Occipital lobe (tissue), 2 donors: ENCODE data around the gene PPM1H. TPM values are rescaled to one million over a fixed set of nuclear protein-coding genes. Genes with fewer than 3 reads are reported as not detected.
"Not testable (repeated sequence)": the region's sequence is repeated elsewhere in the genome, so short reads cannot be mapped to it uniquely, and the experiment has no call there.

Experiments used
- DNase-seq: peaks from one replicate; lab custom pipeline; 2025; lab: John Stamatoyannopoulos, UW
- total RNA-seq: library from RNA; depleted of rRNA; stranded (reverse); fragments of >200 nt; gene quantifications from one replicate; pipeline ENCODE4 v1.2.3, GENCODE V29; 2014

Gene PPM1H, protein sequence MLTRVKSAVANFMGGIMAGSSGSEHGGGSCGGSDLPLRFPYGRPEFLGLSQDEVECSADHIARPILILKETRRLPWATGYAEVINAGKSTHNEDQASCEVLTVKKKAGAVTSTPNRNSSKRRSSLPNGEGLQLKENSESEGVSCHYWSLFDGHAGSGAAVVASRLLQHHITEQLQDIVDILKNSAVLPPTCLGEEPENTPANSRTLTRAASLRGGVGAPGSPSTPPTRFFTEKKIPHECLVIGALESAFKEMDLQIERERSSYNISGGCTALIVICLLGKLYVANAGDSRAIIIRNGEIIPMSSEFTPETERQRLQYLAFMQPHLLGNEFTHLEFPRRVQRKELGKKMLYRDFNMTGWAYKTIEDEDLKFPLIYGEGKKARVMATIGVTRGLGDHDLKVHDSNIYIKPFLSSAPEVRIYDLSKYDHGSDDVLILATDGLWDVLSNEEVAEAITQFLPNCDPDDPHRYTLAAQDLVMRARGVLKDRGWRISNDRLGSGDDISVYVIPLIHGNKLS
- 10.6 TPM for total RNA-seq

DNA sequence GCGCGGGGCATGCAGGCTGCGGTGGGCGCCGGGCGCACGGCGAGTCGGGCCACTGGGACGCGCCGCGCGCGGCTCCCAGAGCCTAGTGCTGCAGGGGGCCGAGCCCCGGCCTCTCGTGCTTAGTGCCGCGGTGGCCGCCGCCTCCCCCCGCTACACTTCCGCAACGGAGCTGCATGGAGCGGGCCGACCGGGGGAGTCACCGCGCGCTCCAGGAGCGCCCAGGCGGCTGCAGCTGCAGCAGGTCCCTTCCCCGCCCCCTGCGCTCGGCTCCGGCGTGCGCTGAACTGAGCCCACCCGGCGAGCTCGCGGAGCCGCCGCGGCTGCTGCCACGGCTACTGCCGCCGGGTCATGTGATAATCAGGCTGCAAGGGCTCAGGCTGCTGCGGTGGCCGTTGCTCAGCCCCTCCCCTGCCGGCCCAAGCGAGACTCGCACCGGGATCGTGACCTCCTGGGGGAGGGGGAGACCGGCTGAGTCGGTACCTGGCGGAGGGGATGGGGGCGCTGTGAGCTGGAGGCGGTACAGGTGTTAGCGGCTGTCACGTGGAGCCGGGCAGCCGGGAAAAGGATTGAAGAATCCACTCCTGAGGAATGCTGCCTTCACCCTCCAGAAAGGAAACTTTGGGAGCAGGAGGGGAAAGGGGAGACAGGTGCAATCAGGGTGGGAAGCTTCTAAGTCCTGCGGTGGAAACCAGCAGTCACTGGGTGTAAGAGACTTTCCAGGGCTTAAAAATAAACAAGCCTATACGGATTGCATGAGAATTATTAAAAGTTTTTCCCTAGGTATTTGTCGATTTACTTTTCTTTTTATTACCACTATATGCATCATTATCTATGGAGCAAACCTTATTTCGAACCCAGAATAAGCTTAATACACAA, at the start of gene PPM1H:
TSS of gene PPM1H (minus strand) at position 352 of the 876 bp plus-strand sequence. CDS start 414 bp downstream, outside the sequence.
- peak; percentile 80 for DNase-seq

DNA sequence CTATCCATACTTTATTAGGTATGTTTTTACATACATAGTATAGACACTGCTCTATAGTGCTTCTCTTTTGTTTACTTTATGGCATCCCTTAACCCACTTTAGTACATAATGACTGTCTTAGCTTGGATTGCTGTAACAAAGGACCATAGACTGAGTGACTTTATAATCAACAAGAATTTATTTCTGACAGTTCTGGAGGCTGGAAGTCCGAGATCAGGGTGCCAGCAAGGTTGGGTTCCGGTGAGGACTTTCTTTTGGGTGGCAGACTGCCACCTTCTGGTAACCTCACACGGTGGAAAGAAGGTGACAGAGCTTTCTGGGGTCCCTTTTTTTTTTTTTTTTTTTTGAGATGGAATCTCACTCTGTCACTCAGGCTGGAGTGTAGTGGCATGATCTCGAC, 48.6 kb upstream of the PPM1H start:
- no peak for DNase-seq

DNA sequence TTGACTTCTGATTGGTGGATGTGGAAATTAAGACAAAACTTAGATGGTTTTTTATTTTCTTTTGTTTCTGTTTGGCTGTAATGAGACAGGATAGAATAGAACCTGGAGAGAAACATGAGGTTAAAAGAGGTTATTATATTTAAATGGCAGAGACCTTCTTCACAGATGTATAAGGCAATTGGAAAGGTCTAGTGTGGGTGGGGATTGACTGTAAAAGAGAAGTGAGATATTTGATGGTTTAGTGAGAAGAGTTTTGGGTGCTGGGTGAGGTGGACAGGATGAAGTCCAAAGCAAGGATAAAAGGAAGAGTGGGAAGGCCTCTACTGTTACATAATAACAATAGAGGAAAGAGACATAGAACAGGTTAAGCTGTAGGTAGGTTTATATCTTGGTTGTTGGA, 43.8 kb upstream of the PPM1H start:
- no peak for DNase-seq

DNA sequence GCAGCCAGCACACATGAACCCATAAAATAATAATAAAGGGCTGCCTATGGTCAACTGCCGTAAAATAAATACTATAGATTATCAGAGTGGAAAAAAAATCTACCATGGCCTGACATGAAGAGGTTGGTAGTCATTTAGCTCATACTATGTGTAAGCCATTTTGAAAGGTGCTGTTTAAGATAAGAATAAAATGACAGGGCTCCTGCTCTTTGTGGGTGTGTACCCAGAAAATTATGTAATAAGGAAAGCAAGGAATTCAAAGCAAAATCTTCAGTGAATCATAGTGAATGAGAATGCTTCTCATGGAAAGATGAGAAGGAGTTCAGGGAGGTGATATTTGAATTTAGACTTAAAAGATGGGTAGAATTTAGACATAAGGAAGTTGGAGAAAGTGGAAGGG, 42.9 kb upstream of the PPM1H start:
- no peak for DNase-seq

DNA sequence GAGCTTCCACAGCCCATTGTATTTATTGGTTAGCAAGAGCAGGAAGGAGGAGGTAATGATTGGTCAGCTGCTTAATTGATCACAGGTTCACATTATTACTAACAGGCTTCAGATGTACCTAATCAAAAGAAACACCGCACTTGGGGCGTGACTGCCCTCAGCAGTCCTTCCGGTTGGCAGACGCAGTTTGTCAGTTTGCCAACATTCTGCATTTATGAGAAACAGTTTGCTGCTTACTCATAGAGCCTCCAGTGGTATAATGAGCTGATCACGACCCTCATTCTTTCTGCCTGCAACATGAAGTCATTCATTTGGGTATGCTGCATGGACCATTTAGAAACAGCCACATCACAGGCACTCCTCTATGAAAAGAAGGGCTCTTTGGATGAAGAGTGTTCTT, 42.5 kb upstream of the PPM1H start:
- DNase-seq, result no peak

DNA sequence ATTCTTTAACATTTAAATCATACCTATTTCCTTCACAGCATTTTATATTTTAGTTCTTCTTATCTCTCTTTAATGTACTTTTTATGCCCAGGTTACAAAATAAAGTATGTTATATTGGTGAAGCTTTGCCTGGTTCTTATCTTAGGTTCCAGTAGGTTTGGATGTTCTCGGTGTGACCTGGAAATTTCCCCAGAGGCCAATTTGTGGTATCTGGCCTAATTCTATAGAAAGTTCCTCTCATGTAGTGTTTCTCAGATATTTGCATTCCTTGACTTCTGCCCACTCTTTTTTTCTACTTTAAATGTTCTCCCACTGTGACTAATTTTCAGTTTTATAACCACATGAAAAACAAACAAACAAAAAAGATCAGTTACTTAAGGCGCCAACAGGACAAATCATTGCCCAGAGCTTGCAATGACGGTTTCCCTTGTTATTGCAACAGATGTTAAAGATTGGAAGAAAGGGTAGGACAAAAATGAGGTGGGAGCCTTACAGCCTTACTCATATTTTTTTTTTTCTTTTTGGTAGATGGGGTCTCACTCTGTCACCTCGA, 41.2 kb upstream of the PPM1H start:
- no peak for DNase-seq

DNA sequence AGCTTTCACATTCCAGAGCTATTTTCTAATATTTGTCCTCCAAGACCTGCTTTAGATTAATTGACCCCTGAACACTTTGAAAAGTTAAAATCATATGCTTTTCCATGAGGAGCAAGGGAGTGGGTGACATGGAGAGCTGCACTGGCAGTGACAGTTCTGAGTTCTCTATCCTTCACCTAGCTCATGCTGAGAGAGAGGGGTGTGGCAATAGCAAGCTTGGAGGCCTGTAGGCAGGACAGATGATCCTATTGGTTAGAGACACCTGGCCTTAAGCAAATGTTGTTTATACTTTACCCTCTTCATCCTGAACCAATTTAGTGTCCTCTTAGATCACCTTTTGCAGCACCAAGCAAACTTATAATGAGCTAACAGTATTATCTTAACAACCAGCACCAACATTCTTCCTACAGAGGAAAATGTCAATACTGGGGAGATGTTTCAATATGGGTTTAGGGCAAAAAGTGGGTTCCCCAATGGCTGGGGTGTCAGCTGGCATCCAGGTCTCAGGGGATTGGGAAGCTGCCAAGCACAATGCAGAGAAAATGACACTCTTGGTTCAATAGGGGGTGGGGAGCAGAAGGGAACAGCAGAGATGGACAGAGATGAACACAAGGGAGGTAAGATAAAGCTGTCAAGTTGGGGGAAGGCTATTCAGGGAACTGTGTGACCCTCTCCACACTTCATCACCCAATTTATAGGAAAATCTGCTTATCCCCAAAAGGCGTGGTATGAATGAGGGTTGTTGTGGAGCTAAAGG, 37.0 kb upstream of the PPM1H start:
- no peak for DNase-seq

DNA sequence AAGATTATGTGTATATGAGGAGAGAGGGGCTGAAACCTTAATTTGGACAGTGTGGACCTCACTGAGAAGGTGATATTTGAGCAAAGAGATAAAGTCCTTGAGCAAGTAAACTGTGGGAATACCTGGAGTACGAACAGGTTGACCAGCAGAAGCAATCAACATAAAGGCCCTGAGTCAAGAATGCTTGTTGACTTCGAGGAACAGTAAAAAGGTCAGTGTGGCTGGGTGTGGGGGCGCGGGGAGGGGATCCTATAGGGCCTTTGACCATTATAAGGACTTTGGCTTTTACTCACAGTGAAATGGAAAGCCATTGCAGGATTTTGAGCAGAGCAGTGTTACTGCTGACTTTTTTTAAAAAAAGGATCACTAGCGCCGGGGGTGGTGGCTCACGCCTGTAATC, 34.7 kb upstream of the PPM1H start:
- no peak for DNase-seq

DNA sequence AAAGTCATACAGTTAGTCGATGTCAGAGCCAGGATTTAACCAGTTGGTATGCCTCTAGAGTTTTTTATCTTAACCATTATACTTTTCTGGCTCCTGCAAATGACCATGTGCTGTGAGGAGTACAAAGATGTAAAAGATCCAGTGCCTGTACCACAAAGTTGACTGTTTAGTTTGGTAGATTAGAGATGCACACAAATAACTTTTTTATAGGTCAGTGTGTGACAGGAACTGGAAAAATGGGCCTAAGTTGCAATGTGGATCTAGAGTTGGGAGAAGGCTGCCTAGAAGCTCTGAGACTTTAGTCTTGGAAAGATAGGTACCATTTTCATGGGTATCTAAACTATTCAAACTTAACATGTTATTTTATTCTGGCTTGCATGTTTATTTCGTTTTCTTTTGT, 32.8 kb upstream of the PPM1H start:
- no peak for DNase-seq

DNA sequence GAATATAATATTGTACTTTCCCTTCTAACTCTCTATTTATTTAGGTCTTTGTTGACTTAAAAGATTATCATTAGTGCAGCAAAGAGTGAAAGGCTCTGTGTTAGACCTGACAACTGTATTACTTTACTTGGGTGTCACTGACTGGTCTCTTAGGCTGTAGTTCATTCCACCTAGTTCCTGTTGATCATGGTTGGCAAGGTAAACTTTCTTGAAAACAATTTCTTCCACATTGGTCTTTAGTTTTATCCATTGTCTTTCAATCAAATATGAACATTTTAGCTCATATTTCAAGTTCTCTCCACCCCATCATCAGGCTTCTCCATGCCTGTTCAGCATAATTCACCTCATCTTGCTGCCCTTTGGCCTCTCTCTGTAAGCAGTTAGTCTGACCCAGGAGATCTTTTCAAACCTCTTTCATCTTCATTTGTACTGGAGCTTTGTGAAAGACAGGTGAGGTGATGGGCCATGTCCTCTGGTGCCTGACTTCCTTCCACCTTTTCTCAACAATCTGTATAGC, 32.1 kb upstream of the PPM1H start:
- no peak for DNase-seq

DNA sequence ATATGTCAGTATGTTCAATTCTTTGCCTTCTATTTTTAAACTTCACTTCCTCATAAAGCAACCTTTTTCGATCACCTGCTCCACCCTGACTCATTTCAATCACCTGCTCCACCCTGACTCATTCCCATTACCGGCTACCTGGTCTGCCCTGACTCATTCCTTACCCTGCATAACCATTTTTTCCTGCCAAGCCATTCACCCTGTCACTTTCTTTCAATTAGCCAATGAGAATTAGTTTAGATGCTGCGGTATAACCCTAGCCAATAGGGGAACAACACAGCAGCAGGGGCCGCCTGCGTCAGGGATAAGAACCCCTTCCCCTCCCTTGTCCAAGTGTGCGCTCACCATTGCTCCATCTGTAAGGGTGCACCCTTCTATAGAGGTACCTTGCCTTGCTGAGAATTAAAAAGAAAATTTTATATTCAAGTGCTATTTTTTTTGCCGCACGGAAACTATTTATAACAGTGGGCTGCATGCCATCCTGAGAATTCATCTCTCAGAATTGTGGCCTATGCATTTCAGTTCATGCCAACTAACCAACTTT, 31.6 kb upstream of the PPM1H start:
- not testable (repeated sequence) for DNase-seq

DNA sequence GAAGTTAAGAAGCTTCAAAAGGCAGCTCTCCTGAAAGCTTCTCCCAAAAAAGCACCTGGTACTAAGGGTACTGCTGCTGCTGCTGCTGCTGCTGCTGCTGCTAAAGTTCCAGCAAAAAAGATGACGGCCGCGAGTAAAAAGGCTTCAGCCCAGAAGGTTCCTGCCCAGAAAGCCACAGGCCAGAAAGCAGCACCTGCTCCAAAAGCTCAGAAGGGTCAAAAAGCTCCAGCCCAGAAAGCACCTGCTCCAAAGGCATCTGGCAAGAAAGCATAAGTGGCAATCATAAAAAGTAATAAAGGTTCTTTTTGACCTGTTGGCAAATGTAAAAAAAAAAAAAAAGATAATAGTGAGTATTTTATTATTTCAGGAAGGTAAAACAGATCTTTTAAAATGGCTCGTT, 30.8 kb upstream of the PPM1H start:
- not testable (repeated sequence) for DNase-seq

DNA sequence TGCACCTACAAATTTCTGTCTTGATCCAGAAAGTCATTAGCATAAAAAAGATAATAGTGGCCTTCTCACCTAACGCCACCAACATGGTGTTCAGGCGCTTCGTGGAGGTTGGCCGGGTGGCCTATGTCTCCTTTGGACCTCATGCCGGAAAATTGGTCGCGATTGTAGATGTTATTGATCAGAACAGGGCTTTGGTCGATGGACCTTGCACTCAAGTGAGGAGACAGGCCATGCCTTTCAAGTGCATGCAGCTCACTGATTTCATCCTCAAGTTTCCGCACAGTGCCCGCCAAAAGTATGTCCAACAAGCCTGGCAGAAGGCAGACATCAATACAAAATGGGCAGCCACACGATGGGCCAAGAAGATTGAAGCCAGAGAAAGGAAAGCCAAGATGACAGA, 30.3 kb upstream of the PPM1H start:
- DNase-seq, result not testable (repeated sequence)

DNA sequence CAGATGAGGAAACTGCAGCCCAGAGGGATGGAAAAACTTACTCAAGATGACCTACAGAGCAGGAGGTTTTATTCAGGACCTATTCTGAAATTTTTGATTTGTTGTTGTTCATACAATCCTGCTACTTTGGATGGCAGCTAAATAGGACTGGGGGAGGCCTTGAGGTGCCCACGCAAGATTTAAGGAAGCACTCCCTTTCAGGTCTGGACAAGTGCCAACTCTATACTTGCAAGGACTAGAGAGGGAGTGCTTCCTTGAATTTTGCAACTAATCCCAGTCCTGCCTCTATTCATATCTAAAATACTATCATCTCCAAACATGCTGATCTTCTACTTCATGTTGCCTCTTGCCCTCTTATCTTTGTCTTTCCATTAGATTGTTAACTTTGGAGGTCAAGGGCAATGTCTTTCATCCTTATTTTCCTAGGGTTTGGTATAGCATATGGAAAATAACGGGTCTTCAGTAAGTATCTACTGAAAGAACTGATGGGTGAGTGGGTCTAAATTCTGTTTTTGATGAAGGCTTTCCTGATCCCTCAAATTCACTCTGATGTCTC, 28.6 kb upstream of the PPM1H start:
- DNase-seq, result no peak

DNA sequence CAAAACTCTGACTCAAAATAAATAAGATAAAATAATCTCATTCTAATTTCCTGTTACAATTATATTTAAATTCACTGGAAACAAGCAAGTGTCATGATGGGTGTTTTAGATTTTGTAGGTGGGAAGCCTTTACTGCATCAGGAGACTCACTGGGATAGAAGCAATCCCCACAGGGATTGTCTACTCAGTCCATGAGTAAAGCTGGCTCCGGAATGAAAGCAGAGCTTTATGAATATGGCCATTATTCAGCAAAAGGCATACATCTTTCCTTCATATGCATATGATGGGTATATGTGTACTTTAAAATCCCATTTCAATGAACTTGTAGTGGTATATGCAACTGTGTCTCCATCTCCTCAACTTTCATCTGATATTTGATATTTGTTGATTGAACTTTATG, 25.4 kb upstream of the PPM1H start:
- no peak for DNase-seq

DNA sequence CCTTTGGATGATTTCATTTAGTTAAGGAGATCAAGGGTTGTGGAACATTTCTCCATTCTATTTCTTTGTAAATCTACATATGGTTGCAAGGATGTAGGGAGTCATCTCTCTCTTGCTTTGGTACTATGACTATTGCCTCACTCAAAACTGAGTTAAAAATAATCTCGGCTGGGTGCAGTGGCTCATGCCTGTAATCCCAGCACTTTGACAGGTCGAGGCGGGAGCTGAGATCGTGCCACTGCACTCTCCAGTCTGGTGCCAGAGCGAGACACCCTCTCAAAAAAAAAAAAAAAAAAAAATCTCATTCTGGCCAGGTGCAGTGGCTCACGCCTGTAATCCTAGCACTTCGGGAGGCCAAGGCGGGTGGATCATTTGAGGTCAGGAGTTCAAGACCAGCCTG, 24.8 kb upstream of the PPM1H start:
- no peak for DNase-seq

DNA sequence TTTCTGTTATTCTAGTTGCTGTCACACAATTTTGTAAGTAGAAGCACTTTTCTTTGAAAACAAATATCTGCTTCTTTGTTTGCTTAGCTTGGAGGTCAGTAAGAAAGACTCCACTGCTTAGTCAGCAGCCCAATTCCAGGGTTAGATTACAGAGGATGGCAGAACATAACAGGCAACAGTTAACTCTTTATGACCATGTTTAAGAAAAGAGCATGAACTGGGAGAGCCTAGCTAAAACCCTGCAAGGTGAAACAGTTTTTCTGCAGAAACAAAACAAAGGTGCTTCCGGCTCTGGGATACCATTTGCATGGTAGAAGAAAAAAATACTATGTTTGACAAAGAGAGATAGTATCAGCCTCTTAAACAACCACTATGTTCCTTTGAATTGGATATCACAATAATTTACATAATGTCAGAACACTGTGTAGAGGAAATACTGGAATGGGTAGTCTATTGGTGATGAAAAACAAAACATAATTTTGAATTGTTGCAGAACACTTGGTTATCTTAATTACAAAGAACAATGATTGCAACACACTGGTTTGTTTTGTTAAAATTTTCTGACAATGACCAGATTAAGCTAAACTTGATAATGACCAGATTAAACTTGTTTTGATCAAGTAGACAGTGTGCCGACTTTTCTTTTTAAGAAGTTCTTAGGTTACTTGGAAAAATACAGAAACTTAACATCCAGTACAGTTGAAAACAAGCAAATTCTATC, 22.4 kb upstream of the PPM1H start:
- no peak for DNase-seq

DNA sequence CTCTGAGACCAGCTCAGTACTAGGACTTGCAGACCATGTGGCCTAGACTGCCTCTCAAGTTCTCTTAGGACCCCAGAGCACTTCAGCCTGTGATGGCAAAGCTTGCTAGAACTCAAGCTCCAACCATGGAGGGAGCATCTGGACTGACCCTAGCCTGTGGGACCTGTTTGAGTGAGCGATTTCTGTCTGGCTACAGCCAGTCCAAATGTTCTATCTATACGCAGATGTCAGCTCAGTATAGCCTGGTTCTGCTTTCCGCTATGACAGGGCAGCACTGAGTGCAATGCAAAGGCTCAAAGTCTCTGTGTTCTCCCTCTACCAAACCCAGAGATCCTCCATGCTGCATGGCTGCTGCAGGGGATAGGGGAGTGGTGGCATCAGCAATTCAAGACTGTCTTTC, 20.7 kb upstream of the PPM1H start:
- DNase-seq, result no peak

DNA sequence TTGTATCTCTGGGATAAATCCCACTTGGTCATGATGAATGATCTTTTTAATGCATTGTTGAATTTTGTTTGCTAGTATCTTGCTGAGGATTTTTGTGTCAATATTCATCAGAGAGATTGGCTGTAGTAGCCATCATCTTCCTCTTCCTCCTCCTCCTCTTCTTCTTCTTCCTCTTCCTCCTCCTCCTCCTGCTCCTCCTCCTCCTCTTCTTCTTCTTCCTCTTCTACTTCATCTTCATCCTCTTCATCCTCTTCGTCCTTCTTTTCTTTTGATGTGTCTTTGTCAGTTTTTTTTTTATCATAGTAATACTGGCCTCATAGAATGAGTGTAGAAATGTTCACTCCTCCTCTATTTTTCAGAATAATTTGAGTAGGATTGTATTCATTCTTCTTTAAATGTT, 15.4 kb upstream of the PPM1H start:
- no peak for DNase-seq

DNA sequence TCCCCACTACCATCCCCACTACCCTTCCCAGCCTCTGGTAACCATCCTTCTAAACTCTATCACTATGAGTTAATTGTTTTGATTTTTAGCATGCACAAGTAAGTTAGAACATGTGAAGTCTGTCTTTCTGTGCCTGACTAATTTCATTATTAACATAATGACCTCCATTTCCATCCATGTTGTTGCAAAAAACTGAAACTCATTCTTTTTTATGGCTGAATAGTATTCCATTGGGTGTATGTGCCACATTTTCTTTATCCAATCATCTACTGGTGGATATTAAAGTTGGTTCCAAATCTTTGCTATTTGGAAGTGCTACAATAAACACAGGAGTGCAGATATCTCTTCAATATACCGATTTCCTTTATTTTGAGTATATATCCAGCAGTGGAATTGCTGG, 13.2 kb upstream of the PPM1H start:
- DNase-seq, result no peak
